Sigmoid colon (tissue), 7 donors: ENCODE measurements around the gene PLXNA3. TPM values are rescaled to one million over a fixed set of nuclear protein-coding genes. Genes with fewer than 3 reads are reported as not detected.

Source experiments
- DNase-seq: peaks from one replicate; pipeline ENCODE4 v3.0.0-alpha.2; 2019
- H3K27ac ChIP-seq, 4 donors: fragments of 200-600 bp; sonication (generic); one replicate each; pipeline ENCODE4 v1.5.1; 2016 to 2019; ENCODE audit warnings: mild to moderate bottlenecking in 1 of 4
- H3K27me3 ChIP-seq, 3 donors: fragments of 200-600 bp; sonication (generic); one replicate each; pipeline ENCODE4 v1.5.1; 2019; ENCODE audit warnings: mild to moderate bottlenecking in 1 of 3
- H3K36me3 ChIP-seq, 4 donors: fragments of 200-600 bp; sonication (generic); one replicate each; pipeline ENCODE4 v1.5.1; 2016 to 2019
- H3K4me1 ChIP-seq, 4 donors: fragments of 200-600 bp; sonication (generic); one replicate each; pipeline ENCODE4 v1.5.1; 2017 to 2019
- H3K4me3 ChIP-seq, 4 donors: fragments of 200-600 bp; sonication (generic); one replicate each; pipeline ENCODE4 v1.5.1; 2017 to 2019; ENCODE audit warnings: mild to moderate bottlenecking in 2 of 4, moderate library complexity in 1 of 4
- H3K9me3 ChIP-seq, 4 donors: fragments of 200-600 bp in 3 of 4; sonication (generic) in 3 of 4; one replicate each; pipeline versions ENCODE4 v1.5.1 to v1.6.1; 2013 to 2019
- CTCF ChIP-seq, 4 experiments: fragments of 450-650 bp in 3 of 4; fragments of 200-600 bp in 1 of 4; IDR thresholded peaks; one replicate each; pipeline ENCODE4 v1.5.1; 2016 to 2019; ENCODE audit warnings: antibody characterized with exemption in 4 of 4, mild to moderate bottlenecking in 3 of 4, moderate library complexity in 2 of 4
- EP300 ChIP-seq, 4 donors: sonication (generic); formaldehyde crosslinking; IDR thresholded peaks; one replicate each; pipeline ENCODE4 v1.6.1; 2017; ENCODE audit warnings: antibody characterized with exemption in 4 of 4
- POLR2A ChIP-seq, 2 donors: fragments of 450-650 bp; IDR thresholded peaks; one replicate each; pipeline ENCODE4 v1.6.1; 2016; ENCODE audit warnings: antibody characterized with exemption in 2 of 2, mild to moderate bottlenecking in 2 of 2, moderate library complexity in 2 of 2
- POLR2AphosphoS5 ChIP-seq, 4 donors: sonication (generic); formaldehyde crosslinking; IDR thresholded peaks; one replicate each; pipeline ENCODE4 v1.6.1; 2017; ENCODE audit warnings: antibody characterized with exemption in 4 of 4
- WGBS, 2 donors: extraction: QIAGEN DNeasy Blood & Tissue Kit; methylation state at CpG; one replicate each; pipeline ENCODE4 v1.1.7; 2013; 5-methylcytosine and 5-hydroxymethylcytosine counted together
- intact Hi-C: fragments of 100-400 bp; cut with DNase I; formaldehyde crosslinking; loops from one replicate; pipeline ENCODE4 v1.15.1; 2023
- polyA plus RNA-seq, 3 donors: library from polyadenylated mRNA; stranded (reverse); fragments of 200-250 nt; gene quantifications; one replicate each; pipeline ENCODE4 v1.2.3, GENCODE V29; 2013
- total RNA-seq, 4 donors: library from RNA; depleted of rRNA; stranded (reverse); fragments of >200 nt; gene quantifications; one replicate each; pipeline ENCODE4 v1.1.0, GENCODE V29; 2016
- donor health status: healthy with polysubstance abuse.
- donor health status: Bipolar disorder and iron deficiency.
- donor health status: healthy.

The PLXNA3 gene
- total and polyA plus RNA-seq, 7 donors = 3.1 to 22.9 (median 6.1) TPM

- DNase-seq = peak; percentile 82
- WGBS, 2 donors = 1% methylated on average over 95 of the region's 95 CpGs
These were observed 28.5 kb downstream of the PLXNA3 start, which contains the start of gene UBL4A for GRCh38 chrX:154486396-154487207. UBL4A (minus strand) TSS chrX:154486615; CDS start chrX:154486584, 31 bp downstream.

GRCh38 chrX:154487518-154488290 is 29.6 kb downstream of the PLXNA3 start:
- no peaks in the 10 kb centered on the region for H3K9me3 ChIP-seq
- intact Hi-C loops = loop anchor here (5.0 kb wide), 3 partner anchors 45 to 90 kb away; partner anchors contain the start of genes GDI1 and RPL10
- WGBS, 2 donors = 94 to 95% methylated on average over 28 of the region's 28 CpGs
- peak; percentile 62 for DNase-seq
- peaks cover 0 to 12% (median 0%) of the 10 kb centered on the region in 4 donors for H3K36me3 ChIP-seq
- TF ChIP-seq POLR2A (IDR thresholded peaks at IDR 0.05) (no peak), EP300 (IDR thresholded peaks at IDR 0.05) (no peak), CTCF (IDR thresholded peaks at IDR 0.05) (no peak), POLR2AphosphoS5 (IDR thresholded peaks at IDR 0.05) (no peak)
- H3K27ac ChIP-seq = peak overlapping the region; percentile 85 to 90 (median 86)
- peaks cover 0 to 33% (median 22%) of the 10 kb centered on the region in 4 donors for H3K4me1 ChIP-seq
- no peak overlapping the region for H3K4me3 ChIP-seq
- H3K27me3 ChIP-seq = no peaks in the 10 kb centered on the region

More at GRCh38 chrX:154486396-154487207, 28.5 kb downstream of the PLXNA3 start, which contains the start of gene UBL4A:
- TF ChIP-seq EP300 (IDR thresholded peaks at IDR 0.05) = no peak
- TF ChIP-seq CTCF (IDR thresholded peaks at IDR 0.05) = no peak
- peak in 1 of 4 donors; percentile 40 for TF ChIP-seq POLR2AphosphoS5 (IDR thresholded peaks at IDR 0.05)
- no peak for TF ChIP-seq POLR2A (IDR thresholded peaks at IDR 0.05)
- intact Hi-C loops = loop anchor here (5.0 kb wide), 3 partner anchors 46 to 89 kb away; partner anchors contain the start of genes GDI1 and RPL10
- H3K9me3 ChIP-seq = no peaks in the 10 kb centered on the region
- H3K36me3 ChIP-seq = peaks cover 0 to 12% (median 0%) of the 10 kb centered on the region in 4 donors
- H3K4me3 ChIP-seq = peak within 1 kb of the TSS; percentile 47 to 80 (median 70)
- H3K4me1 ChIP-seq = peaks cover 0 to 33% (median 22%) of the 10 kb centered on the region in 4 donors
- no peaks in the 10 kb centered on the region for H3K27me3 ChIP-seq
- H3K27ac ChIP-seq = peak within 1 kb of the TSS; percentile 85 to 90 (median 86)

GRCh38 chrX:154488336-154489075 is 30.4 kb downstream of the PLXNA3 start:
- no peak for TF ChIP-seq EP300 (IDR thresholded peaks at IDR 0.05)
- TF ChIP-seq POLR2AphosphoS5 (IDR thresholded peaks at IDR 0.05) = no peak
- no peak for TF ChIP-seq POLR2A (IDR thresholded peaks at IDR 0.05)
- no peak for TF ChIP-seq CTCF (IDR thresholded peaks at IDR 0.05)
- Histone ChIP-seq H3K36me3 (peaks cover 0 to 12% (median 0%) of the 10 kb centered on the region in 4 donors), H3K9me3 (no peaks in the 10 kb centered on the region), H3K4me3 (no peak overlapping the region), H3K27me3 (no peaks in the 10 kb centered on the region), H3K27ac (peak overlapping the region in 1 of 4 donors; percentile 90), H3K4me1 (peaks cover 0 to 33% (median 22%) of the 10 kb centered on the region in 4 donors)
- DNase-seq = no peak
- WGBS, 2 donors = 88 to 92% methylated on average over 20 of the region's 20 CpGs
- intact Hi-C loops = loop anchor here (5.0 kb wide), 3 partner anchors 44 to 91 kb away; partner anchors contain the start of genes GDI1 and RPL10

GRCh38 chrX:154489182-154489581 is 31.1 kb downstream of the PLXNA3 start:
- Histone ChIP-seq H3K4me3 (peak overlapping the region in 1 of 4 donors; percentile 75), H3K4me1 (peaks cover 0 to 33% (median 22%) of the 10 kb centered on the region in 4 donors), H3K36me3 (peaks cover 0 to 11% (median 0%) of the 10 kb centered on the region in 4 donors), H3K9me3 (no peaks in the 10 kb centered on the region), H3K27me3 (no peaks in the 10 kb centered on the region), H3K27ac (peak overlapping the region; percentile 90 to 98 (median 94))
- intact Hi-C loops = loop anchor here (5.0 kb wide), 3 partner anchors 43 to 92 kb away; partner anchors contain the start of genes GDI1 and RPL10
- TF ChIP-seq EP300 (IDR thresholded peaks at IDR 0.05) (no peak), POLR2AphosphoS5 (IDR thresholded peaks at IDR 0.05) (no peak)
- DNase-seq = no peak
- WGBS, 2 donors = 92% methylated on average over 4 of the region's 4 CpGs
